ENCODE data around the gene SMIM44. TPM values are rescaled to one million over a fixed set of nuclear protein-coding genes. Genes with fewer than 3 reads are reported as not detected.
"Not testable (repeated sequence)": the region's sequence is repeated elsewhere in the genome, so short reads cannot be mapped to it uniquely, and the experiment has no call there.

The SMIM44 gene
- total RNA-seq, 1 experiment from 2014 or later: not detected

DNA sequence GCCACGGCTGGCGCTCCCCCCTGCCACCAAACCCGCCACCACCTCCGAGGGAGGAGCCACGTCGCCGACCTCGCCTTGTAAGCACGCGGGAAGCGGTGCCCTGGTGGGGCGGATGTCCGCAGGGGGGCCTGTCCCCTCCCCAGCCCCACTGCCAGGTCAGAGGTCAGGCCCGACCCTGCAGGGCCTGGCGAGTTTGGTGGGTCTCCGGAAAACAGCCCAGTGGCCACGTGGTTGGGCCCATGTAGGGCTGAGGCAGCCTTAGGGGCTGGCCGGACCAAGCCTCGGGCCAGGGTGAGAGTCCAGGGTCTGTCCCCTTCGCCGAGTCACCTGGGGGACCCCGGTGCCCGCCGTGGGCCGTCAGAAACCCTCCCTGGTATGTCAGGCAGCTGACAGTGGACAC lies 29.4 kb downstream of the SMIM44 start:
- BruUV-seq (replicated peaks): no TSS peak
- DNase-seq (ENCODE audit: low read depth, low spot score) (no peak), ATAC-seq (no peak)
- intact Hi-C loops (cut with micrococcal nuclease; ENCODE audit: unreplicated experiment) (no loop called here), in situ Hi-C loops (cut with HindIII; ENCODE audit: low pct_unique_long_range_greater_than_20kb, low sequenced_read_pairs) (no loop called here)
- no peaks in the 10 kb centered on the region for H3K36me3 ChIP-seq (ENCODE audit: control insufficient read depth, insufficient read depth, low read length)
- peaks cover 26% of the 10 kb centered on the region for H3K4me1 ChIP-seq (ENCODE audit: control insufficient read depth, insufficient read depth, low read length)
- no peaks in the 10 kb centered on the region for H3K27me3 ChIP-seq (ENCODE audit: control insufficient read depth, insufficient read depth, low read length)
- no peak overlapping the region for H3K4me3 ChIP-seq (ENCODE audit: low read depth in 2 of 2, low read length in 2 of 2)
- no peaks in the 10 kb centered on the region for H3K9me3 ChIP-seq (ENCODE audit: control insufficient read depth, insufficient read depth, low read depth, low read length)
- ChIA-PET POLR2A (no interaction called here), CTCF (interaction anchor here (0.7 kb wide), 1 partner anchor 17 kb away, joined by 3 read pairs; no protein-coding TSS in a partner anchor)
- TF ChIP-seq POLR2AphosphoS5 (IDR thresholded peaks at IDR 0.05; ENCODE audit: low read depth, low read length) (no peak), SIN3A (IDR thresholded peaks at IDR 0.05; ENCODE audit: borderline replicate concordance, insufficient read depth, low read depth, low read length) (no peak), TCF7L2 (IDR thresholded peaks at IDR 0.05; ENCODE audit: low read depth, low read length) (no peak)
- TF ChIP-seq, protein P1, sequence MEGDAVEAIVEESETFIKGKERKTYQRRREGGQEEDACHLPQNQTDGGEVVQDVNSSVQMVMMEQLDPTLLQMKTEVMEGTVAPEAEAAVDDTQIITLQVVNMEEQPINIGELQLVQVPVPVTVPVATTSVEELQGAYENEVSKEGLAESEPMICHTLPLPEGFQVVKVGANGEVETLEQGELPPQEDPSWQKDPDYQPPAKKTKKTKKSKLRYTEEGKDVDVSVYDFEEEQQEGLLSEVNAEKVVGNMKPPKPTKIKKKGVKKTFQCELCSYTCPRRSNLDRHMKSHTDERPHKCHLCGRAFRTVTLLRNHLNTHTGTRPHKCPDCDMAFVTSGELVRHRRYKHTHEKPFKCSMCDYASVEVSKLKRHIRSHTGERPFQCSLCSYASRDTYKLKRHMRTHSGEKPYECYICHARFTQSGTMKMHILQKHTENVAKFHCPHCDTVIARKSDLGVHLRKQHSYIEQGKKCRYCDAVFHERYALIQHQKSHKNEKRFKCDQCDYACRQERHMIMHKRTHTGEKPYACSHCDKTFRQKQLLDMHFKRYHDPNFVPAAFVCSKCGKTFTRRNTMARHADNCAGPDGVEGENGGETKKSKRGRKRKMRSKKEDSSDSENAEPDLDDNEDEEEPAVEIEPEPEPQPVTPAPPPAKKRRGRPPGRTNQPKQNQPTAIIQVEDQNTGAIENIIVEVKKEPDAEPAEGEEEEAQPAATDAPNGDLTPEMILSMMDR (IDR thresholded peaks at IDR 0.05): no peak
- TF ChIP-seq, protein P2, sequence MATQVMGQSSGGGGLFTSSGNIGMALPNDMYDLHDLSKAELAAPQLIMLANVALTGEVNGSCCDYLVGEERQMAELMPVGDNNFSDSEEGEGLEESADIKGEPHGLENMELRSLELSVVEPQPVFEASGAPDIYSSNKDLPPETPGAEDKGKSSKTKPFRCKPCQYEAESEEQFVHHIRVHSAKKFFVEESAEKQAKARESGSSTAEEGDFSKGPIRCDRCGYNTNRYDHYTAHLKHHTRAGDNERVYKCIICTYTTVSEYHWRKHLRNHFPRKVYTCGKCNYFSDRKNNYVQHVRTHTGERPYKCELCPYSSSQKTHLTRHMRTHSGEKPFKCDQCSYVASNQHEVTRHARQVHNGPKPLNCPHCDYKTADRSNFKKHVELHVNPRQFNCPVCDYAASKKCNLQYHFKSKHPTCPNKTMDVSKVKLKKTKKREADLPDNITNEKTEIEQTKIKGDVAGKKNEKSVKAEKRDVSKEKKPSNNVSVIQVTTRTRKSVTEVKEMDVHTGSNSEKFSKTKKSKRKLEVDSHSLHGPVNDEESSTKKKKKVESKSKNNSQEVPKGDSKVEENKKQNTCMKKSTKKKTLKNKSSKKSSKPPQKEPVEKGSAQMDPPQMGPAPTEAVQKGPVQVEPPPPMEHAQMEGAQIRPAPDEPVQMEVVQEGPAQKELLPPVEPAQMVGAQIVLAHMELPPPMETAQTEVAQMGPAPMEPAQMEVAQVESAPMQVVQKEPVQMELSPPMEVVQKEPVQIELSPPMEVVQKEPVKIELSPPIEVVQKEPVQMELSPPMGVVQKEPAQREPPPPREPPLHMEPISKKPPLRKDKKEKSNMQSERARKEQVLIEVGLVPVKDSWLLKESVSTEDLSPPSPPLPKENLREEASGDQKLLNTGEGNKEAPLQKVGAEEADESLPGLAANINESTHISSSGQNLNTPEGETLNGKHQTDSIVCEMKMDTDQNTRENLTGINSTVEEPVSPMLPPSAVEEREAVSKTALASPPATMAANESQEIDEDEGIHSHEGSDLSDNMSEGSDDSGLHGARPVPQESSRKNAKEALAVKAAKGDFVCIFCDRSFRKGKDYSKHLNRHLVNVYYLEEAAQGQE (IDR thresholded peaks at IDR 0.05; ENCODE audit: insufficient read depth in 1 of 2, low read depth in 2 of 2, low read length in 1 of 2): no peak
- no peak overlapping the region for H3K27ac ChIP-seq (ENCODE audit: low read length)

GRCh38 chr19:3452942-3453214 lies 30.4 kb downstream of the SMIM44 start:
- H3K9me3 ChIP-seq (ENCODE audit: control insufficient read depth, insufficient read depth, low read depth, low read length); H3K36me3 ChIP-seq (ENCODE audit: control insufficient read depth, insufficient read depth, low read length); CTCF ChIA-PET; in situ Hi-C loops (cut with HindIII; ENCODE audit: low pct_unique_long_range_greater_than_20kb, low sequenced_read_pairs); H3K27me3 ChIP-seq (ENCODE audit: control insufficient read depth, insufficient read depth, low read length); ATAC-seq; H3K4me3 ChIP-seq (ENCODE audit: low read depth in 2 of 2, low read length in 2 of 2); H3K27ac ChIP-seq (ENCODE audit: low read length); intact Hi-C loops (cut with micrococcal nuclease; ENCODE audit: unreplicated experiment); BruUV-seq (replicated peaks); DNase-seq (ENCODE audit: low read depth, low spot score); POLR2A ChIA-PET: not testable (repeated sequence)
- peaks cover 21% of the 10 kb centered on the region for H3K4me1 ChIP-seq (ENCODE audit: control insufficient read depth, insufficient read depth, low read length)

GRCh38 chr19:3452171-3452941 lies 30.9 kb downstream of the SMIM44 start:
- CTCF ChIA-PET: no interaction called here
- intact Hi-C loops (cut with micrococcal nuclease; ENCODE audit: unreplicated experiment): no loop called here
- BruUV-seq (replicated peaks): no TSS peak

More at GRCh38 chr19:3452171-3452941, 30.9 kb downstream of the SMIM44 start:
- no peak for ATAC-seq
- Histone ChIP-seq H3K9me3 (ENCODE audit: control insufficient read depth, insufficient read depth, low read depth, low read length) (no peaks in the 10 kb centered on the region), H3K27ac (ENCODE audit: low read length) (no peak overlapping the region), H3K27me3 (ENCODE audit: control insufficient read depth, insufficient read depth, low read length) (no peaks in the 10 kb centered on the region), H3K4me3 (ENCODE audit: low read depth in 2 of 2, low read length in 2 of 2) (no peak overlapping the region), H3K36me3 (ENCODE audit: control insufficient read depth, insufficient read depth, low read length) (no peaks in the 10 kb centered on the region), H3K4me1 (ENCODE audit: control insufficient read depth, insufficient read depth, low read length) (peaks cover 16% of the 10 kb centered on the region)
- in situ Hi-C loops (cut with HindIII; ENCODE audit: low pct_unique_long_range_greater_than_20kb, low sequenced_read_pairs): no loop called here
- no peak for DNase-seq (ENCODE audit: low read depth, low spot score)
- POLR2A ChIA-PET: no interaction called here
- TF ChIP-seq, protein P1 (IDR thresholded peaks at IDR 0.05): no peak
- TF ChIP-seq SIN3A (IDR thresholded peaks at IDR 0.05; ENCODE audit: borderline replicate concordance, insufficient read depth, low read depth, low read length) (no peak), TCF7L2 (IDR thresholded peaks at IDR 0.05; ENCODE audit: low read depth, low read length) (no peak), POLR2AphosphoS5 (IDR thresholded peaks at IDR 0.05; ENCODE audit: low read depth, low read length) (no peak)
- TF ChIP-seq, protein P2 (IDR thresholded peaks at IDR 0.05; ENCODE audit: insufficient read depth in 1 of 2, low read depth in 2 of 2, low read length in 1 of 2): no peak

All from Panc1 (cell line).